Breast epithelium (tissue), 4 donors: ENCODE results near the gene ARFGEF2. TPM values are rescaled to one million over a fixed set of nuclear protein-coding genes. Genes with fewer than 3 reads are reported as not detected.
A peak's percentile ranks its signal among the peaks of the same experiment; 100 is the strongest.

ENCODE experiments used
- DNase-seq, 2 donors: peaks; one replicate each; pipeline ENCODE4 v3.0.0-alpha.2; 2019; ENCODE audit warnings: low spot score in 2 of 2
- H3K27ac ChIP-seq, 2 donors: fragments of 200-600 bp; sonication (generic) in 1 of 2; one replicate each; pipeline ENCODE4 v1.5.1; 2016 to 2019; ENCODE audit warnings: mild to moderate bottlenecking in 1 of 2
- H3K27me3 ChIP-seq, 2 donors: fragments of 200-600 bp; sonication (generic) in 1 of 2; one replicate each; pipeline versions ENCODE4 v1.5.1 to v1.6.0; 2017 to 2019; ENCODE audit warnings: control low read depth in 1 of 2, mild to moderate bottlenecking in 1 of 2
- H3K36me3 ChIP-seq: fragments of 200-600 bp; one replicate; pipeline ENCODE4 v1.5.1; 2019
- H3K4me1 ChIP-seq, 2 donors: fragments of 200-600 bp; sonication (generic); one replicate each; pipeline ENCODE4 v1.5.1; 2016 to 2019; ENCODE audit warnings: control low read depth in 1 of 2
- H3K4me3 ChIP-seq, 3 donors: fragments of 200-600 bp; sonication (generic); 1 replicate in 2 of 3; 2 replicates in 1 of 3; pipeline ENCODE4 v1.5.1; 2016 to 2019; ENCODE audit warnings: mild to moderate bottlenecking in 3 of 3, moderate library complexity in 2 of 3
- H3K9me3 ChIP-seq, 2 donors: fragments of 200-600 bp; sonication (generic) in 1 of 2; one replicate each; pipeline ENCODE4 v1.5.1; 2016 to 2019; ENCODE audit warnings: control low read depth in 1 of 2
- CTCF ChIP-seq, 3 donors: fragments of 450-650 bp; IDR thresholded peaks; one replicate each; pipeline ENCODE4 v1.5.1; 2016 to 2017; ENCODE audit warnings: antibody characterized with exemption in 3 of 3, mild to moderate bottlenecking in 3 of 3, moderate library complexity in 3 of 3
- POLR2A ChIP-seq: fragments of 450-650 bp; IDR thresholded peaks from one replicate; pipeline ENCODE4 v1.6.1; 2016; ENCODE audit warnings: antibody characterized with exemption, mild to moderate bottlenecking, moderate library complexity
- POLR2AphosphoS5 ChIP-seq, 3 donors: sonication (generic); formaldehyde crosslinking; IDR thresholded peaks; one replicate each; pipeline ENCODE4 v1.6.1; 2017; ENCODE audit warnings: antibody characterized with exemption in 3 of 3
- intact Hi-C: fragments of 100-400 bp; cut with DNase I; formaldehyde crosslinking; loops from one replicate; pipeline ENCODE4 v1.15.1; 2023; ENCODE audit warnings: low total_unique reads
- total RNA-seq, 3 donors: library from RNA; depleted of rRNA; stranded (reverse); fragments of >200 nt; gene quantifications; one replicate each; pipeline ENCODE4 v1.1.0, GENCODE V29; 2016

The ARFGEF2 gene
- total RNA-seq, 3 donors from 2014 or later: 37.1 to 61.6 (median 42.3) TPM

GRCh38 chr20:49037962-49038387 is 116.5 kb downstream of the ARFGEF2 start:
- H3K27ac ChIP-seq: no peak overlapping the region
- no peak for DNase-seq
- no peaks in the 10 kb centered on the region for H3K27me3 ChIP-seq
- H3K4me1 ChIP-seq: no peaks in the 10 kb centered on the region
- H3K36me3 ChIP-seq: no peaks in the 10 kb centered on the region
- TF ChIP-seq POLR2AphosphoS5 (IDR thresholded peaks at IDR 0.05) (no peak), CTCF (IDR thresholded peaks at IDR 0.05) (no peak), POLR2A (no peak)
- H3K9me3 ChIP-seq: no peaks in the 10 kb centered on the region
- intact Hi-C loops: no loop called here
- H3K4me3 ChIP-seq: no peak overlapping the region

GRCh38 chr20:49039854-49040253 is 118.3 kb downstream of the ARFGEF2 start:
- no peak for DNase-seq
- Histone ChIP-seq H3K36me3 (no peaks in the 10 kb centered on the region), H3K27me3 (no peaks in the 10 kb centered on the region), H3K9me3 (no peaks in the 10 kb centered on the region), H3K27ac (no peak overlapping the region), H3K4me1 (no peaks in the 10 kb centered on the region), H3K4me3 (no peak overlapping the region)
- TF ChIP-seq POLR2AphosphoS5 (IDR thresholded peaks at IDR 0.05): no peak
- TF ChIP-seq CTCF (IDR thresholded peaks at IDR 0.05): no peak
- no peak for TF ChIP-seq POLR2A
- intact Hi-C loops: no loop called here

- Histone ChIP-seq H3K27me3 (no peaks in the 10 kb centered on the region), H3K27ac (no peak overlapping the region), H3K4me3 (no peak overlapping the region), H3K36me3 (no peaks in the 10 kb centered on the region), H3K9me3 (no peaks in the 10 kb centered on the region), H3K4me1 (no peaks in the 10 kb centered on the region)
- no peak for TF ChIP-seq POLR2AphosphoS5 (IDR thresholded peaks at IDR 0.05)
- no peak for TF ChIP-seq POLR2A
- TF ChIP-seq CTCF (IDR thresholded peaks at IDR 0.05): no peak
- DNase-seq: no peak
- intact Hi-C loops: no loop called here
Measured at GRCh38 chr20:49043000-49043399, 121.5 kb downstream of the ARFGEF2 start.

- H3K36me3 ChIP-seq: no peaks in the 10 kb centered on the region
- peak overlapping the region; percentile 70 to 100 (median 90) for H3K4me3 ChIP-seq
- intact Hi-C loops: no loop called here
- H3K27ac ChIP-seq: peak overlapping the region; percentile 90 to 93
- no peak for DNase-seq
- no peaks in the 10 kb centered on the region for H3K27me3 ChIP-seq
- H3K4me1 ChIP-seq: no peaks in the 10 kb centered on the region
- TF ChIP-seq POLR2A: no peak
- TF ChIP-seq POLR2AphosphoS5 (IDR thresholded peaks at IDR 0.05): no peak
- TF ChIP-seq CTCF (IDR thresholded peaks at IDR 0.05): no peak
- H3K9me3 ChIP-seq: no peaks in the 10 kb centered on the region
Measured at GRCh38 chr20:49045440-49046086, 124.1 kb downstream of the ARFGEF2 start.

GRCh38 chr20:49046087-49046900 is 124.8 kb downstream of the ARFGEF2 start, which contains the start of gene CSE1L:
Gene CSE1L (plus strand): TSS chr20:49046312. CDS start chr20:49058464, 12,152 bp downstream.
- Histone ChIP-seq H3K4me1 (no peaks in the 10 kb centered on the region), H3K9me3 (no peaks in the 10 kb centered on the region), H3K36me3 (no peaks in the 10 kb centered on the region), H3K4me3 (peak within 1 kb of the TSS; percentile 70 to 100 (median 90)), H3K27ac (peak within 1 kb of the TSS; percentile 90 to 93), H3K27me3 (no peaks in the 10 kb centered on the region)
- peak; percentile 77 to 87 (median 79) for TF ChIP-seq POLR2AphosphoS5 (IDR thresholded peaks at IDR 0.05)
- peak; percentile 53 to 62 (median 59) for TF ChIP-seq CTCF (IDR thresholded peaks at IDR 0.05)
- TF ChIP-seq POLR2A: peak; percentile 83
- intact Hi-C loops: no loop called here
- peak; percentile 91 to 92 for DNase-seq
